ENCODE data around the gene TKT.

GRCh38 chr3:53261712-53262111 is 5.9 kb upstream of the TKT start:
- TF ChIP-seq, protein P1, sequence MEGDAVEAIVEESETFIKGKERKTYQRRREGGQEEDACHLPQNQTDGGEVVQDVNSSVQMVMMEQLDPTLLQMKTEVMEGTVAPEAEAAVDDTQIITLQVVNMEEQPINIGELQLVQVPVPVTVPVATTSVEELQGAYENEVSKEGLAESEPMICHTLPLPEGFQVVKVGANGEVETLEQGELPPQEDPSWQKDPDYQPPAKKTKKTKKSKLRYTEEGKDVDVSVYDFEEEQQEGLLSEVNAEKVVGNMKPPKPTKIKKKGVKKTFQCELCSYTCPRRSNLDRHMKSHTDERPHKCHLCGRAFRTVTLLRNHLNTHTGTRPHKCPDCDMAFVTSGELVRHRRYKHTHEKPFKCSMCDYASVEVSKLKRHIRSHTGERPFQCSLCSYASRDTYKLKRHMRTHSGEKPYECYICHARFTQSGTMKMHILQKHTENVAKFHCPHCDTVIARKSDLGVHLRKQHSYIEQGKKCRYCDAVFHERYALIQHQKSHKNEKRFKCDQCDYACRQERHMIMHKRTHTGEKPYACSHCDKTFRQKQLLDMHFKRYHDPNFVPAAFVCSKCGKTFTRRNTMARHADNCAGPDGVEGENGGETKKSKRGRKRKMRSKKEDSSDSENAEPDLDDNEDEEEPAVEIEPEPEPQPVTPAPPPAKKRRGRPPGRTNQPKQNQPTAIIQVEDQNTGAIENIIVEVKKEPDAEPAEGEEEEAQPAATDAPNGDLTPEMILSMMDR (IDR thresholded peaks at IDR 0.05; ENCODE audit: poor library complexity, severe bottlenecking) = no peak
- TF ChIP-seq EZH2 (IDR thresholded peaks at IDR 0.05; ENCODE audit: borderline replicate concordance, insufficient read depth, low read length, poor library complexity, severe bottlenecking) (no peak), REST (IDR thresholded peaks at IDR 0.05; ENCODE audit: borderline replicate concordance) (no peak), POLR2AphosphoS5 (IDR thresholded peaks at IDR 0.05) (no peak), TAF1 (IDR thresholded peaks at IDR 0.05; ENCODE audit: low read depth) (no peak), SMC3 (conservative IDR thresholded peaks at IDR 0.05; ENCODE audit: poor library complexity) (no peak), EP300 (conservative IDR thresholded peaks at IDR 0.05; ENCODE audit: poor library complexity, severe bottlenecking) (no peak)

All from neural cell (in vitro differentiated cells).